ENCODE results near the gene ZNF385C. TPM values are rescaled to one million over a fixed set of nuclear protein-coding genes. Genes with fewer than 3 reads are reported as not detected.
A peak's percentile ranks its signal among the peaks of the same experiment; 100 is the strongest.

The ZNF385C gene
- total RNA-seq, 2 experiments from 2014 or later, result 0.67 to 0.85 TPM

- Histone ChIP-seq H3K79me2 (ENCODE audit: insufficient read depth, low read depth, low read length) (no peaks in the 10 kb centered on the region), H3K4me1 (ENCODE audit: insufficient read depth, low read length, poor library complexity, severe bottlenecking) (peaks cover 16% of the 10 kb centered on the region), H3K36me3 (ENCODE audit: insufficient read depth, low read length) (no peaks in the 10 kb centered on the region), H4K20me1 (ENCODE audit: insufficient read depth, low read length) (no peaks in the 10 kb centered on the region), H3K27ac (ENCODE audit: low read depth, low read length, poor library complexity, severe bottlenecking) (no peak overlapping the region), H3K9me3 (ENCODE audit: low read length) (no peaks in the 10 kb centered on the region), H3K4me2 (ENCODE audit: low read length) (peak overlapping the region; percentile 69), H3K9me2 (ENCODE audit: insufficient read depth, low read length) (no peaks in the 10 kb centered on the region), H3K4me3 (ENCODE audit: low read depth, low read length, poor library complexity, severe bottlenecking) (peak overlapping the region; percentile 66), H2AFZ (ENCODE audit: low read length) (peak overlapping the region; percentile 60)
- intact Hi-C loops (cut with micrococcal nuclease; ENCODE audit: unreplicated experiment), result no loop called here
- ChIA-PET POLR2A (interaction anchor here (1.1 kb wide), 1 partner anchor 41 kb away, joined by 3 read pairs; no protein-coding TSS in a partner anchor), CTCF (ENCODE audit: unreplicated experiment) (interaction anchor here (0.5 to 1.2 kb wide), 4 partner anchors 8 to 82 kb away, joined by 3 read pairs; partner anchors contain the start of gene DHX58)
- TF ChIP-seq CTCF (conservative IDR thresholded peaks at IDR 0.05; ENCODE audit: low read length) (no peak), EZH2phosphoT487 (IDR thresholded peaks at IDR 0.05; ENCODE audit: borderline replicate concordance, low read depth, low read length) (no peak)
- no TSS peak for BruUV-seq (replicated peaks)
- DNase-seq (ENCODE audit: low spot score), result peak; percentile 55
Measured at GRCh38 chr17:42071810-42072209, 26.5 kb downstream of the ZNF385C start.

DNA sequence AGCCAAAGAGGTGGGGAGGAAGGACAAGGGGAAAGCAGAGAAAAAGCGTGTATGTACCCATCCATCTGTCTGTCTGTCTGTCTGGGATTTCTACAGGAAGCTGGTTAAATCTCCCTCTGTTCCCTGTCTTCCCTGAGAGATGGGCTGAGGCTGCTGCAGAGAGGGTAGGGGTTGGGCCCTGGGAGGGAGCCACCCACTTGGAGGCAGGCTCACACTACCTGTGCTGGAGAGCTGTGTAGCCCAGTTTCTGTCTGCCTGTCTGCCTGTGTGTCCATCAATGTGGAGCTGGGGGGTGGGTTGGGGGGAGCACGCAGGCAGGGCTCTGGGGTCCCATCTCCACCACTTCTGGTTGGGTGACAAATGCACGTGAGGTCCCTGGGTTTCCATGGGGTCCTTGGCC is 29.3 kb downstream of the ZNF385C start:
- POLR2A ChIA-PET, result interaction anchor here (0.6 kb wide), 1 partner anchor 8 kb away, joined by 3 read pairs; no protein-coding TSS in a partner anchor
- Histone ChIP-seq H3K36me3 (ENCODE audit: insufficient read depth, low read length) (no peaks in the 10 kb centered on the region), H3K79me2 (ENCODE audit: insufficient read depth, low read depth, low read length) (no peaks in the 10 kb centered on the region), H2AFZ (ENCODE audit: low read length) (no peak overlapping the region), H3K4me3 (ENCODE audit: low read depth, low read length, poor library complexity, severe bottlenecking) (no peak overlapping the region), H3K4me1 (ENCODE audit: insufficient read depth, low read length, poor library complexity, severe bottlenecking) (peaks cover 20% of the 10 kb centered on the region), H3K9me2 (ENCODE audit: insufficient read depth, low read length) (no peaks in the 10 kb centered on the region), H3K27ac (ENCODE audit: low read depth, low read length, poor library complexity, severe bottlenecking) (no peak overlapping the region), H3K4me2 (ENCODE audit: low read length) (no peak overlapping the region), H4K20me1 (ENCODE audit: insufficient read depth, low read length) (no peaks in the 10 kb centered on the region), H3K9me3 (ENCODE audit: low read length) (no peaks in the 10 kb centered on the region)
- intact Hi-C loops (cut with micrococcal nuclease; ENCODE audit: unreplicated experiment), result loop anchor here (5.0 kb wide), 1 partner anchor 33 kb away; no protein-coding TSS in a partner anchor
- no peak for TF ChIP-seq EZH2phosphoT487 (IDR thresholded peaks at IDR 0.05; ENCODE audit: borderline replicate concordance, low read depth, low read length)
- TF ChIP-seq CTCF (conservative IDR thresholded peaks at IDR 0.05; ENCODE audit: low read length), result no peak
- CTCF ChIA-PET (ENCODE audit: unreplicated experiment), result no interaction called here
- no peak for DNase-seq (ENCODE audit: low spot score)
- BruUV-seq (replicated peaks), result no TSS peak

DNA sequence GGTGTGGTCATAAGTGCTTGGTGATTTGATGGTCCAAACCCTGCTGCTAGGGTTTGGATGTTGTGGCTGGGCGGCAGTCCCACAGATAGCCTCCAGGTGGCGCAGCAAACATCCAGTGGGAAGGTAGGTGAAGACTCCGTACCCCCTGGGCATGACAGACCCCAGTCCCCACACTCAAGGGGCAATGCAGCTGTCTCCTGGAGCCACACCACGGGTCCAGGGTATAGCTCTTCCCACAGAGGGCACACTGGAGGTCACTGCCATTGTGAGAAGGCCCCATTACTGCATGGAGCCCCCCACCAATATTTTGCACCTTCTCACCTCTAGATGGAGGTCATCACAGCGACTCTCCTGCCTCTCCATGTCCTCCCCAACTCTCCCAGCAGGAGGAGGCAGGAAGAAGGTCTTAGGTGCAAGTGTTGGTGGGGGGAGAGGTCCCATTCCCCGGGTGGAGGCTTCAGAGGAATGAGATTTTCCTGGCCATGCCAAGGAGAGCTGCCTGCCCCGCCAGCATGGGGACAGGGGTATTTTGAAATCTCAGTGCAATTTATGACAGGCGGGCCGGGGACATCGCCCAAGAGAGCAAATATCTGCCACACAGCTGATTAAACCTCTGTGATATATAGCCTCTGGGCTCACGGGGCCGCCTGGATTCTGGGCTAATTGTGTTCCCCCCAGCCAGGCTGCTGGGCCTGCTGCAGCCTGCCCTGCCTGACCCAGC is 30.7 kb downstream of the ZNF385C start:
- TF ChIP-seq CTCF (conservative IDR thresholded peaks at IDR 0.05; ENCODE audit: low read length) (peak; percentile 99), EZH2phosphoT487 (IDR thresholded peaks at IDR 0.05; ENCODE audit: borderline replicate concordance, low read depth, low read length) (no peak)
- Histone ChIP-seq H3K4me3 (ENCODE audit: low read depth, low read length, poor library complexity, severe bottlenecking) (no peak overlapping the region), H3K4me2 (ENCODE audit: low read length) (no peak overlapping the region), H4K20me1 (ENCODE audit: insufficient read depth, low read length) (no peaks in the 10 kb centered on the region), H3K9me3 (ENCODE audit: low read length) (no peaks in the 10 kb centered on the region), H3K79me2 (ENCODE audit: insufficient read depth, low read depth, low read length) (no peaks in the 10 kb centered on the region), H3K4me1 (ENCODE audit: insufficient read depth, low read length, poor library complexity, severe bottlenecking) (peaks cover 23% of the 10 kb centered on the region), H3K27ac (ENCODE audit: low read depth, low read length, poor library complexity, severe bottlenecking) (no peak overlapping the region), H3K9me2 (ENCODE audit: insufficient read depth, low read length) (no peaks in the 10 kb centered on the region), H3K36me3 (ENCODE audit: insufficient read depth, low read length) (no peaks in the 10 kb centered on the region), H2AFZ (ENCODE audit: low read length) (no peak overlapping the region)
- peak; percentile 72 for DNase-seq (ENCODE audit: low spot score)
- no TSS peak for BruUV-seq (replicated peaks)
- ChIA-PET POLR2A (interaction anchor here (0.6 to 1.6 kb wide), 2 partner anchors 37 to 67 kb away, joined by 3 to 4 read pairs; no protein-coding TSS in a partner anchor), CTCF (ENCODE audit: unreplicated experiment) (interaction anchor here (1.5 kb wide), 1 partner anchor 48 kb away, joined by 3 read pairs; no protein-coding TSS in a partner anchor)
- intact Hi-C loops (cut with micrococcal nuclease; ENCODE audit: unreplicated experiment), result loop anchor here (1.0 to 5.0 kb wide), 4 partner anchors 35 to 104 kb away; no protein-coding TSS in a partner anchor

All from OCI-LY7 (cell line).